Measurements from ENCODE around the gene CARM1. TPM values are rescaled to one million over a fixed set of nuclear protein-coding genes. Genes with fewer than 3 reads are reported as not detected.
"Not testable (repeated sequence)": the region's sequence is repeated elsewhere in the genome, so short reads cannot be mapped to it uniquely, and the experiment has no call there.

CARM1 gene
- total RNA-seq, 1 experiment from 2014 or later = 56.2 TPM

- H3K4me3 ChIP-seq (ENCODE audit: low read length) = peak overlapping the region; percentile 26; the same call in 1 of the 2 replicates
- 0 out of 2 replicates have a peak overlapping the region, but pooled peaks have one; percentile 17 for H3K9ac ChIP-seq (ENCODE audit: low read length)
- H3K4me2 ChIP-seq (ENCODE audit: low read length) = peak overlapping the region; percentile 73
- TF ChIP-seq EZH2phosphoT487 (IDR thresholded peaks at IDR 0.05; ENCODE audit: borderline replicate concordance, low read length) (no peak), CTCF (conservative IDR thresholded peaks at IDR 0.05; ENCODE audit: low read depth, low read length) (peak; percentile 73)
- ATAC-seq (peak; percentile 52), DNase-seq (peak; percentile 94)
- H3K9me2 ChIP-seq (replicated peaks; ENCODE audit: low read length) = no peaks in the 10 kb centered on the region
- CTCF ChIA-PET = interaction anchor here (0.5 to 1.4 kb wide), 10 partner anchors 22 to 153 kb away, joined by 3 to 8 read pairs (median 4); partner anchors contain the start of gene LDLR
- H3K36me3 ChIP-seq (ENCODE audit: low read depth, low read length) = peaks cover 4% of the 10 kb centered on the region; the same call in 1 of the 2 replicates
- H3K79me2 ChIP-seq (ENCODE audit: low read length) = peaks cover 11% of the 10 kb centered on the region
- H3K27me3 ChIP-seq (ENCODE audit: low read length) = no peaks in the 10 kb centered on the region
- no peak overlapping the region for H3K27ac ChIP-seq (ENCODE audit: low read length)
- BruUV-seq (replicated peaks) = no TSS peak
- no peaks in the 10 kb centered on the region for H3F3A ChIP-seq (ENCODE audit: low read length, unreplicated experiment)
- POLR2A ChIA-PET (ENCODE audit: unreplicated experiment) = interaction anchor here (0.7 kb wide), 1 partner anchor 59 kb away, joined by 11 read pairs; no protein-coding TSS in a partner anchor
- H2AFZ ChIP-seq (ENCODE audit: low read length) = peak overlapping the region; percentile 56
- H4K20me1 ChIP-seq (ENCODE audit: low read length) = no peaks in the 10 kb centered on the region
- intact Hi-C loops (cut with micrococcal nuclease) = loop anchor here (5.0 kb wide), 2 partner anchors 41 to 156 kb away; no protein-coding TSS in a partner anchor
- H3K9me3 ChIP-seq (ENCODE audit: low read length) = no peaks in the 10 kb centered on the region
- H3K4me1 ChIP-seq (ENCODE audit: insufficient read depth, low read length) = peaks cover 18% of the 10 kb centered on the region
These were observed 65.3 kb downstream of the CARM1 start for GRCh38 chr19:10936661-10937084.

- ATAC-seq; BruUV-seq (replicated peaks); intact Hi-C loops (cut with micrococcal nuclease); H3K9me3 ChIP-seq (ENCODE audit: low read length); H3K27me3 ChIP-seq (ENCODE audit: low read length); H3K9ac ChIP-seq (ENCODE audit: low read length); DNase-seq; H3K4me2 ChIP-seq (ENCODE audit: low read length); H3K27ac ChIP-seq (ENCODE audit: low read length); H3K4me3 ChIP-seq (ENCODE audit: low read length); H3K9me2 ChIP-seq (replicated peaks; ENCODE audit: low read length); H2AFZ ChIP-seq (ENCODE audit: low read length); H4K20me1 ChIP-seq (ENCODE audit: low read length); H3F3A ChIP-seq (ENCODE audit: low read length, unreplicated experiment); H3K36me3 ChIP-seq (ENCODE audit: low read depth, low read length); H3K79me2 ChIP-seq (ENCODE audit: low read length): not testable (repeated sequence)
- peaks cover 18% of the 10 kb centered on the region for H3K4me1 ChIP-seq (ENCODE audit: insufficient read depth, low read length)
- ChIA-PET CTCF (interaction anchor here (0.5 to 1.5 kb wide), 10 partner anchors 13 to 256 kb away, joined by 3 to 9 read pairs (median 4); partner anchors contain the start of genes KANK2 and TMED1), POLR2A (ENCODE audit: unreplicated experiment) (interaction anchor here (0.6 to 1.2 kb wide), 3 partner anchors 20 to 404 kb away, joined by 3 to 8 read pairs (median 5); partner anchors contain the start of gene TMEM205)
These were observed 70.3 kb downstream of the CARM1 start for GRCh38 chr19:10941649-10942048.

GRCh38 chr19:10943412-10943811, 72.1 kb downstream of the CARM1 start:
- H3K79me2 ChIP-seq (ENCODE audit: low read length); intact Hi-C loops (cut with micrococcal nuclease); H2AFZ ChIP-seq (ENCODE audit: low read length); H3K4me2 ChIP-seq (ENCODE audit: low read length); H3K9me2 ChIP-seq (replicated peaks; ENCODE audit: low read length); H3K4me3 ChIP-seq (ENCODE audit: low read length); H3K36me3 ChIP-seq (ENCODE audit: low read depth, low read length); H3K9me3 ChIP-seq (ENCODE audit: low read length); H4K20me1 ChIP-seq (ENCODE audit: low read length); H3K9ac ChIP-seq (ENCODE audit: low read length); POLR2A ChIA-PET (ENCODE audit: unreplicated experiment); DNase-seq; H3F3A ChIP-seq (ENCODE audit: low read length, unreplicated experiment); H3K27me3 ChIP-seq (ENCODE audit: low read length); H3K27ac ChIP-seq (ENCODE audit: low read length); ATAC-seq; BruUV-seq (replicated peaks): not testable (repeated sequence)
- H3K4me1 ChIP-seq (ENCODE audit: insufficient read depth, low read length) = peaks cover 18% of the 10 kb centered on the region
- CTCF ChIA-PET = interaction anchor here (0.6 kb wide), 1 partner anchor 55 kb away, joined by 4 read pairs; no protein-coding TSS in a partner anchor

- H3K9me3 ChIP-seq (ENCODE audit: low read length) = no peaks in the 10 kb centered on the region
- no peak overlapping the region for H2AFZ ChIP-seq (ENCODE audit: low read length)
- DNase-seq (no peak), ATAC-seq (no peak)
- TF ChIP-seq CTCF (conservative IDR thresholded peaks at IDR 0.05; ENCODE audit: low read depth, low read length) (no peak), EZH2phosphoT487 (IDR thresholded peaks at IDR 0.05; ENCODE audit: borderline replicate concordance, low read length) (no peak), EZH2 (IDR thresholded peaks at IDR 0.05; ENCODE audit: low read length, unreplicated experiment) (no peak)
- H3K4me3 ChIP-seq (ENCODE audit: low read length) = no peak overlapping the region
- POLR2A ChIA-PET (ENCODE audit: unreplicated experiment) = interaction anchor here (0.7 kb wide), 1 partner anchor 135 kb away, joined by 3 read pairs; no protein-coding TSS in a partner anchor
- no peaks in the 10 kb centered on the region for H4K20me1 ChIP-seq (ENCODE audit: low read length)
- CTCF ChIA-PET = no interaction called here
- no peak overlapping the region for H3K9ac ChIP-seq (ENCODE audit: low read length)
- no peak overlapping the region for H3K27ac ChIP-seq (ENCODE audit: low read length)
- no peaks in the 10 kb centered on the region for H3K36me3 ChIP-seq (ENCODE audit: low read depth, low read length)
- no peak overlapping the region for H3K4me2 ChIP-seq (ENCODE audit: low read length)
- intact Hi-C loops (cut with micrococcal nuclease) = no loop called here
- H3F3A ChIP-seq (ENCODE audit: low read length, unreplicated experiment) = no peaks in the 10 kb centered on the region
- peaks cover 4% of the 10 kb centered on the region for H3K4me1 ChIP-seq (ENCODE audit: insufficient read depth, low read length)
- no TSS peak for BruUV-seq (replicated peaks)
- no peaks in the 10 kb centered on the region for H3K27me3 ChIP-seq (ENCODE audit: low read length)
- H3K79me2 ChIP-seq (ENCODE audit: low read length) = no peaks in the 10 kb centered on the region
- no peaks in the 10 kb centered on the region for H3K9me2 ChIP-seq (replicated peaks; ENCODE audit: low read length)
These were observed 73.9 kb downstream of the CARM1 start for GRCh38 chr19:10945264-10945663.
